ENCODE data around the gene FOXC2.

DNA sequence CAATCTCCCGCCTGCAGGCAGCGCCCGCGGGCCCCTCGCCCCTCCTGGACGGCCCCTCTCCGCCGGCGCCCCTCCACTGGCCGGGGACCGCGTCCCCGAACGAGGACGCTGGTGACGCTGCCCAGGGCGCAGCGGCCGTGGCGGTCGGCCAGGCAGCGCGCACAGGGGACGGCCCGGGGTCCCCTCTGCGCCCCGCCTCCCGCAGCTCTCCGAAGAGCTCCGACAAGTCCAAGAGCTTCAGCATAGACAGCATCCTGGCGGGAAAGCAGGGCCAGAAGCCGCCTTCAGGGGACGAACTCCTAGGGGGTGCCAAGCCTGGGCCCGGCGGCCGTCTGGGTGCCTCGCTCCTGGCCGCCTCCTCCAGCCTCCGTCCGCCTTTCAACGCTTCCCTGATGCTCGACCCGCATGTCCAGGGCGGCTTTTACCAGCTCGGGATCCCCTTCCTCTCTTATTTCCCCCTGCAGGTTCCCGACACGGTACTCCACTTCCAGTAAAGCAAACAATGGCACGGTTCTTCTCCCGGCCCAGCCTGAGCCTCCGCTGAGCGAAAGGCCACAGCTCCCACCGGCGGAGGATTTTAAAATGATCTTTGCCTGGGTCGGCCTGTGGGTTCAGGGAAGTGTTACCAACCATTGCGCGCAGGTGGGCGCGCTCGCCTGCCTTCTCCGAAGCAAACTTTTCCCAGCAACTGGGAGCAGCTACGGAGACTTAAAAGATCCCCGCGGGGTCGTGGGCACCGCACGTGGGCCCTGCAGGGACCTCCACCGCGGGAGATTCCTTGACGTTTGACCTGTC is 12.8 kb downstream of the FOXC2 start:
- TF ChIP-seq POLR2A (IDR thresholded peaks at IDR 0.05; ENCODE audit: low read depth, low read length) (no peak), SPI1 (IDR thresholded peaks at IDR 0.05; ENCODE audit: low read depth, low read length) (no peak), TAF1 (IDR thresholded peaks at IDR 0.05; ENCODE audit: low read depth, low read length) (no peak), POLR2AphosphoS5 (IDR thresholded peaks at IDR 0.05; ENCODE audit: low read depth, low read length) (no peak), PAX5 (IDR thresholded peaks at IDR 0.05; ENCODE audit: insufficient read depth, low read length, severe bottlenecking) (no peak)
